AG04450 (cell line): ENCODE results near the gene PALM2AKAP2. TPM values are rescaled to one million over a fixed set of nuclear protein-coding genes. Genes with fewer than 3 reads are reported as not detected.

Source experiments
- CTCF ChIA-PET: fragments of 300-600, 350-600 bp; formaldehyde crosslinking; extraction: SDS; loops from one replicate; lab custom pipeline; 2022; ENCODE audit warnings: antibody characterized with exemption, inconsistent platforms; lab: Charles Lee
- POLR2A ChIA-PET: fragments of 350-600 bp; formaldehyde crosslinking; extraction: SDS; loops from one replicate; lab custom pipeline; 2021; ENCODE audit warnings: antibody characterized with exemption, inconsistent platforms; lab: Yijun Ruan, JAX
- DNase-seq: peaks from one replicate; pipeline ENCODE4 v3.0.0-alpha.2; 2011; ENCODE audit warnings: low read depth, low spot score
- H3K27ac ChIP-seq: one replicate; pipeline ENCODE4 v1.5.1; 2012; ENCODE audit warnings: low read depth, low read length, control low read depth
- H3K27me3 ChIP-seq: one replicate; pipeline ENCODE4 v1.6.0; 2012; ENCODE audit warnings: low read length; ENCODE audit not compliant: control insufficient read depth, insufficient read depth
- H3K4me3 ChIP-seq: 2 replicates; pipeline ENCODE4 v1.5.1; 2011; ENCODE audit warnings: mild to moderate bottlenecking, low read depth, low read length, control low read depth
- H3K9me3 ChIP-seq: 2 replicates; pipeline ENCODE4 v1.5.1; 2012; ENCODE audit warnings: low read length; ENCODE audit not compliant: control insufficient read depth, insufficient read depth
- CTCF ChIP-seq: IDR thresholded peaks from 2 replicates; pipeline ENCODE4 v1.5.1; 2011; ENCODE audit warnings: low read depth, low read length, control low read depth, inconsistent platforms
- polyA plus RNA-seq: library from polyadenylated mRNA; depleted of rRNA; stranded (reverse); fragments of >200 nt; gene quantifications from 2 replicates; pipeline ENCODE4 v1.2.3, GENCODE V29; 2011

Gene PALM2AKAP2
- polyA plus RNA-seq, 1 experiment = 4.6 TPM

GRCh38 chr9:109812818-109813281, 32.9 kb downstream of the PALM2AKAP2 start:
- ChIA-PET POLR2A (no interaction called here), CTCF (no interaction called here)
- H3K27ac ChIP-seq = no peak overlapping the region
- H3K27me3 ChIP-seq = no peaks in the 10 kb centered on the region
- H3K9me3 ChIP-seq = peaks cover 6% of the 10 kb centered on the region; the same call in 1 of the 2 replicates
- TF ChIP-seq CTCF = no peak
- DNase-seq = no peak
- H3K4me3 ChIP-seq = no peak overlapping the region

- DNase-seq = no peak
- POLR2A ChIA-PET = no interaction called here
- H3K27ac ChIP-seq = no peak overlapping the region
- peaks cover 6% of the 10 kb centered on the region; the same call in 1 of the 2 replicates for H3K9me3 ChIP-seq
- CTCF ChIA-PET = no interaction called here
- no peak for TF ChIP-seq CTCF
- H3K27me3 ChIP-seq = no peaks in the 10 kb centered on the region
- no peak overlapping the region for H3K4me3 ChIP-seq
Measured at GRCh38 chr9:109813303-109813702, 33.3 kb downstream of the PALM2AKAP2 start.

- Histone ChIP-seq H3K27ac (no peak overlapping the region), H3K27me3 (no peaks in the 10 kb centered on the region), H3K4me3 (no peak overlapping the region), H3K9me3 (peaks cover 2% of the 10 kb centered on the region; the same call in 1 of the 2 replicates)
- DNase-seq = no peak
- ChIA-PET POLR2A (no interaction called here), CTCF (no interaction called here)
- no peak for TF ChIP-seq CTCF
Measured at GRCh38 chr9:109813829-109814228, 33.8 kb downstream of the PALM2AKAP2 start.

- Histone ChIP-seq H3K4me3 (no peak overlapping the region), H3K27me3 (no peaks in the 10 kb centered on the region), H3K9me3 (no peaks in the 10 kb centered on the region), H3K27ac (peak overlapping the region; percentile 24)
- DNase-seq = no peak
- no peak for TF ChIP-seq CTCF
- POLR2A ChIA-PET = no interaction called here
- CTCF ChIA-PET = interaction anchor here (5.7 kb wide), 1 partner anchor 240 kb away, joined by 64 read pairs; no protein-coding TSS in a partner anchor
Measured at GRCh38 chr9:109815366-109815947, 35.5 kb downstream of the PALM2AKAP2 start.

- no peak for TF ChIP-seq CTCF
- no peaks in the 10 kb centered on the region for H3K9me3 ChIP-seq
- CTCF ChIA-PET = interaction anchor here (0.7 to 5.7 kb wide), 14 partner anchors 11 to 309 kb away, joined by 3 to 64 read pairs (median 4); partner anchors contain the start of gene PALM2AKAP2
- POLR2A ChIA-PET = interaction anchor here (0.6 to 1.0 kb wide), 4 partner anchors 11 to 109 kb away, joined by 3 to 4 read pairs (median 3); no protein-coding TSS in a partner anchor
- DNase-seq = peak; percentile 94
- H3K27me3 ChIP-seq = no peaks in the 10 kb centered on the region
- peak overlapping the region; percentile 89 for H3K27ac ChIP-seq
- no peak overlapping the region for H3K4me3 ChIP-seq
Measured at GRCh38 chr9:109816490-109816889, 36.5 kb downstream of the PALM2AKAP2 start.
